Adrenal gland (tissue), 12 donors: Measurements from ENCODE around the gene UBALD2. TPM values are rescaled to one million over a fixed set of nuclear protein-coding genes. Genes with fewer than 3 reads are reported as not detected.

Source experiments
- DNase-seq, 7 donors: peaks; one replicate each; pipeline ENCODE4 v3.0.0-alpha.2; 2019 to 2020
- H3K27ac ChIP-seq, 5 donors: fragments of 200-600 bp; sonication (generic) in 4 of 5; 1 replicate in 3 of 5; 2 replicates in 2 of 5; pipeline versions ENCODE4 v1.5.1 to v1.8.0; 2016 to 2020; ENCODE audit warnings: mild to moderate bottlenecking in 1 of 5
- H3K27me3 ChIP-seq: fragments of 200-600 bp; 2 replicates; pipeline ENCODE4 v1.8.0; 2021
- H3K36me3 ChIP-seq, 2 donors: fragments of 200-600 bp; replicated peaks in 1 of 2; 1 replicate in 1 of 2; 2 replicates in 1 of 2; pipeline versions ENCODE4 v1.5.1 to v1.8.0; 2018 to 2022
- H3K4me1 ChIP-seq, 2 donors: fragments of 200-600 bp; replicated peaks in 1 of 2; 1 replicate in 1 of 2; 2 replicates in 1 of 2; pipeline versions ENCODE4 v1.5.1 to v1.8.0; 2018 to 2021
- H3K4me3 ChIP-seq, 4 donors: fragments of 200-600 bp; sonication (generic) in 3 of 4; one replicate each; pipeline ENCODE4 v1.5.1; 2016 to 2018
- H3K9me3 ChIP-seq, 3 donors: fragments of 200-600 bp; sonication (generic) in 1 of 3; replicated peaks in 1 of 3; 1 replicate in 2 of 3; 2 replicates in 1 of 3; pipeline versions ENCODE4 v1.5.1 to v1.8.0; 2016 to 2021
- CTCF ChIP-seq, 6 experiments: fragments of 450-650 bp in 4 of 6; fragments of 200-600 bp in 2 of 6; sonication (generic) in 1 of 6; IDR thresholded peaks; 1 replicate in 5 of 6; 2 replicates in 1 of 6; pipeline versions ENCODE4 v1.5.1 to v1.8.0; 2016 to 2021; ENCODE audit warnings: antibody characterized with exemption in 6 of 6, mild to moderate bottlenecking in 2 of 6, moderate library complexity in 1 of 6
- POLR2A ChIP-seq, 2 donors: fragments of 450-650 bp; IDR thresholded peaks; one replicate each; pipeline ENCODE4 v1.6.1; 2017; ENCODE audit warnings: antibody characterized with exemption in 2 of 2, mild to moderate bottlenecking in 2 of 2, moderate library complexity in 1 of 2
- WGBS, 4 donors: extraction: QIAGEN DNeasy Blood & Tissue Kit in 2 of 4; methylation state at CpG; one replicate each; pipeline versions ENCODE4 v1.1.5 to v1.1.7; 2013 to 2017; 5-methylcytosine and 5-hydroxymethylcytosine counted together
- intact Hi-C, 2 donors: fragments of 100-400 bp; cut with DNase I; formaldehyde crosslinking; loops; one replicate each; pipeline versions ENCODE4 v1.14.1 to v1.15.0; 2022 to 2023
- polyA plus RNA-seq, 3 donors: library from polyadenylated mRNA; stranded (reverse); fragments of 200-250 nt in 2 of 3; fragments of 350-450 nt in 1 of 3; fragmentation: Illumina TruSeq in 1 of 3; extraction: RNeasy Lipid Tissue Mini Kit (QIAGEN cat#74804) in 1 of 3; gene quantifications; one replicate each; pipeline ENCODE4 v1.2.3, GENCODE V29; 2013 to 2014
- total RNA-seq, 9 donors: library from RNA; depleted of rRNA in 4 of 9; stranded (reverse); fragments of >200 nt in 4 of 9; fragments of 120-200 nt in 1 of 9; fragmentation: NEBNext Ultra II Directional in 1 of 9; extraction: Animal tissue kit (Norgen Biotek cat#: 25700) in 1 of 9; gene quantifications; one replicate each; pipeline versions ENCODE4 v1.1.0 to v1.2.4, GENCODE V29; 2013 to 2023
- donor health status: healthy with polysubstance abuse.
- donor health status: Bipolar disorder and iron deficiency.
- donor health status: DM: yes; HTN: yes; CAD: no.
- donor health status: DM: no; HTN: no; CAD: no.
- donor health status: DM: no; HTN: no; CAD: no.
- donor health status: DM: yes; HTN: yes; CAD: no.

Gene UBALD2
- total and polyA plus RNA-seq, 12 donors = 5.2 to 71.2 (median 14.3) TPM

GRCh38 chr17:76281573-76282371, 16.6 kb downstream of the UBALD2 start:
- Histone ChIP-seq H3K27me3 (no peaks in the 10 kb centered on the region), H3K4me3 (no peak overlapping the region), H3K36me3 (no peaks in the 10 kb centered on the region), H3K9me3 (no peaks in the 10 kb centered on the region), H3K4me1 (peaks cover 0 to 5% of the 10 kb centered on the region in 2 donors), H3K27ac (no peak overlapping the region)
- intact Hi-C loops = no loop called here
- 75 to 83% (median 80%) methylated on average over 3 to 23 of the region's 23 CpGs for WGBS, 4 donors
- TF ChIP-seq POLR2A (IDR thresholded peaks at IDR 0.05) (no peak), CTCF (IDR thresholded peaks at IDR 0.05) (no peak)
- no peak for DNase-seq

GRCh38 chr17:76292567-76292966, 27.4 kb downstream of the UBALD2 start:
- intact Hi-C loops = no loop called here

GRCh38 chr17:76293106-76293505, 28.0 kb downstream of the UBALD2 start:
- Histone ChIP-seq H3K27me3 (no peaks in the 10 kb centered on the region), H3K4me3 (no peak overlapping the region), H3K36me3 (no peaks in the 10 kb centered on the region), H3K4me1 (no peaks in the 10 kb centered on the region), H3K9me3 (no peaks in the 10 kb centered on the region), H3K27ac (no peak overlapping the region)
- no peak for DNase-seq
- TF ChIP-seq CTCF (IDR thresholded peaks at IDR 0.05) (no peak), POLR2A (IDR thresholded peaks at IDR 0.05) (no peak)
- intact Hi-C loops = no loop called here
- WGBS, 4 donors = 86 to 95% (median 91%) methylated on average over 4 to 7 of the region's 7 CpGs

More at GRCh38 chr17:76292567-76292966, 27.4 kb downstream of the UBALD2 start:
- Histone ChIP-seq H3K4me1 (no peaks in the 10 kb centered on the region), H3K27ac (no peak overlapping the region), H3K27me3 (no peaks in the 10 kb centered on the region), H3K36me3 (no peaks in the 10 kb centered on the region), H3K4me3 (no peak overlapping the region), H3K9me3 (no peaks in the 10 kb centered on the region)
- no peak for TF ChIP-seq POLR2A (IDR thresholded peaks at IDR 0.05)
- DNase-seq = no peak
- 95 to 100% (median 99%) methylated on average over 1 to 4 of the region's 4 CpGs; no CpG with 5 or more reads in 1 of the 4 donors for WGBS, 4 donors

GRCh38 chr17:76296186-76296585, 31.0 kb downstream of the UBALD2 start:
- H3K27ac ChIP-seq = no peak overlapping the region
- no peaks in the 10 kb centered on the region for H3K9me3 ChIP-seq
- H3K4me3 ChIP-seq = no peak overlapping the region
- no peaks in the 10 kb centered on the region for H3K27me3 ChIP-seq
- H3K4me1 ChIP-seq = no peaks in the 10 kb centered on the region
- WGBS, 4 donors = 26 to 43% (median 34%) methylated on average over 4 of the region's 4 CpGs
- no peaks in the 10 kb centered on the region for H3K36me3 ChIP-seq
- peak in 1 of 7 donors; percentile 39 for DNase-seq
- intact Hi-C loops = loop anchor here in 1 of 2 donors (5.0 kb wide), 2 partner anchors 174 to 284 kb away; no protein-coding TSS in a partner anchor
- TF ChIP-seq CTCF (IDR thresholded peaks at IDR 0.05) (no peak), POLR2A (IDR thresholded peaks at IDR 0.05) (no peak)
